A549 (cell line): Measurements from ENCODE around the gene PLXNA1.

Experiments
- CEBPB ChIP-seq, 2 experiments: fragments of >200 bp in 1 of 2; sonication (Bioruptor Twin) in 1 of 2; formaldehyde crosslinking in 1 of 2; IDR thresholded peaks; 2 replicates each; pipeline ENCODE4 v1.6.1; 2012 to 2016
- ELK1 ChIP-seq: fragments of 150-350 bp; IDR thresholded peaks from 2 replicates; pipeline ENCODE4 v1.6.1; 2014; ENCODE audit warnings: low read depth, mild to moderate bottlenecking, low read length
- EP300 ChIP-seq, 2 experiments: fragments of >200 bp; sonication (Bioruptor Twin); formaldehyde crosslinking; IDR thresholded peaks; 2 replicates in 1 of 2; 3 replicates in 1 of 2; pipeline ENCODE4 v1.6.1; 2016 to 2017
- ESRRA ChIP-seq: fragments of 150-350 bp; IDR thresholded peaks from 2 replicates; pipeline ENCODE4 v1.6.1; 2014; ENCODE audit warnings: mild to moderate bottlenecking, low read length, borderline replicate concordance
- FOSL2 ChIP-seq, 2 experiments: fragments of 450-650 bp in 1 of 2; fragments of >200 bp in 1 of 2; sonication (Bioruptor Twin) in 1 of 2; formaldehyde crosslinking; IDR thresholded peaks; 2 replicates each; pipeline versions ENCODE4 v1.5.0 to v1.6.1; 2016 to 2020; ENCODE audit warnings: mild to moderate bottlenecking in 1 of 2, moderate library complexity in 1 of 2
- GATA3 ChIP-seq: IDR thresholded peaks from 2 replicates; pipeline ENCODE4 v1.6.1; 2012; ENCODE audit warnings: borderline replicate concordance
- KDM1A ChIP-seq: fragments of 200-600 bp; sonication (generic); IDR thresholded peaks from 2 replicates; pipeline ENCODE4 v1.6.1; 2016; ENCODE audit warnings: low read depth, mild to moderate bottlenecking
- RNF2 ChIP-seq: fragments of 200-600 bp; sonication (generic); IDR thresholded peaks from 2 replicates; pipeline ENCODE4 v1.6.1; 2016; ENCODE audit warnings: low read depth, mild to moderate bottlenecking, antibody characterized with exemption, moderate library complexity, borderline replicate concordance
- TF ChIP-seq, protein P1 (sequence below): fragments of >200 bp; sonication (Bioruptor Twin); formaldehyde crosslinking; IDR thresholded peaks from 3 replicates; pipeline ENCODE4 v1.5.1; 2016

DNA sequence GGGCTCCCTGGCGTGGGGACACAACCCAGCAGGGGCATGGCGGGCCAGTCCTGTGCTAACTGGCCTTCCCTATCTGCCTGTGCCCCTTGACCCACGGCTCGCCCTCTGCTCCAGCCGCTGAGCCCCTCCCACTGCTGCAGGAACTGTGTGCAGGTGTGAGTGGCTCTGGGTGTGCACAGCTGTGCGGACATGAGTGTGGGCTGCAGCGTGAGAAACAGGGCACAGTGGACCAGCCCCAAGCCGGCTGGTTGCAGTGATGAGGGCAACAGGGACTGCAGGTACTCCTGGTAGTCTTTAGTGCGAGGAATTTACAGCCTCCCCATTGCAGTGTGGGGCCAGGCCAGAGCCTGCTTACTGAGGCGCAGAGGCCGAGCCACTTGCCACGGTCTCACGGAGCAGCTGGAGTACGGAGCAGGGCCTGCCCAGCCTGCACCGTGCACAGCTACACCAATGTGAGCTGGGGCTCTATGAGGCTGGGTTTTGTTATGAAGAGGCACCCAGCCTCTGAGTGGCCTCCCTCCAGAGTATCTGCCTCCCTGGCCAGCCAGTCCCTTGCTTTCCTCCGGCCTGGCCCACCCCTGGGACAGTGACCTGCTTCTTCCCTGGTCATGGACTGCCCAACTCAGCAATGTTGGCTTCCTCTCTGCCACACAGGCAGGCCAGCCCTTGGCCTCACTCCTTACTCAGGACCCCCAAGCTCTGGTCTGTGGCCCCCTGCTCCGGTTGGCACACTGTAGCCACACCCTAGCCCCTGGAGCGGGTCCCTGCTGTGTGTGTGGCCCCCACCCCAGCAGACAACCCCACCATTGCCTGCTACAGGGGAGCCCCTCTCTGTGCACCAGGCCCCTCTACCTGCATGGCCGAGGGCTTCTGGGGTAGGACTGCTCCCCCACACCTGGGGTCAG, 47.8 kb downstream of the PLXNA1 start:
- TF ChIP-seq RNF2 (no peak), EP300 (IDR thresholded peaks at IDR 0.05) (no peak), GATA3 (no peak), ELK1 (no peak), ESRRA (no peak), FOSL2 (IDR thresholded peaks at IDR 0.05) (no peak), FOSL2 (CRISPR knock-in tag; IDR thresholded peaks at IDR 0.05) (no peak), KDM1A (no peak), CEBPB (IDR thresholded peaks at IDR 0.05) (no peak)
- TF ChIP-seq, protein P1, sequence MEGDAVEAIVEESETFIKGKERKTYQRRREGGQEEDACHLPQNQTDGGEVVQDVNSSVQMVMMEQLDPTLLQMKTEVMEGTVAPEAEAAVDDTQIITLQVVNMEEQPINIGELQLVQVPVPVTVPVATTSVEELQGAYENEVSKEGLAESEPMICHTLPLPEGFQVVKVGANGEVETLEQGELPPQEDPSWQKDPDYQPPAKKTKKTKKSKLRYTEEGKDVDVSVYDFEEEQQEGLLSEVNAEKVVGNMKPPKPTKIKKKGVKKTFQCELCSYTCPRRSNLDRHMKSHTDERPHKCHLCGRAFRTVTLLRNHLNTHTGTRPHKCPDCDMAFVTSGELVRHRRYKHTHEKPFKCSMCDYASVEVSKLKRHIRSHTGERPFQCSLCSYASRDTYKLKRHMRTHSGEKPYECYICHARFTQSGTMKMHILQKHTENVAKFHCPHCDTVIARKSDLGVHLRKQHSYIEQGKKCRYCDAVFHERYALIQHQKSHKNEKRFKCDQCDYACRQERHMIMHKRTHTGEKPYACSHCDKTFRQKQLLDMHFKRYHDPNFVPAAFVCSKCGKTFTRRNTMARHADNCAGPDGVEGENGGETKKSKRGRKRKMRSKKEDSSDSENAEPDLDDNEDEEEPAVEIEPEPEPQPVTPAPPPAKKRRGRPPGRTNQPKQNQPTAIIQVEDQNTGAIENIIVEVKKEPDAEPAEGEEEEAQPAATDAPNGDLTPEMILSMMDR: no peak
